Upper lobe of left lung (tissue), 6 donors: ENCODE data around the gene SPSB4. TPM values are rescaled to one million over a fixed set of nuclear protein-coding genes. Genes with fewer than 3 reads are reported as not detected.

Experiments
- ATAC-seq, 2 donors: fragments of 200-7000 bp; cut with Tn5 transposase; one replicate each; pipeline ENCODE4 v1.9.1; 2022; ENCODE audit warnings: mild to moderate bottlenecking in 2 of 2, moderate library complexity in 2 of 2; ENCODE audit not compliant: low FRiP score in 2 of 2
- DNase-seq, 2 donors: peaks; one replicate each; pipeline ENCODE4 v3.0.0-alpha.2; 2019 to 2020
- H3K27ac ChIP-seq, 4 donors: fragments of 200-600 bp; sonication (generic); one replicate each; pipeline ENCODE4 v1.5.1; 2016 to 2019
- H3K27me3 ChIP-seq, 4 donors: fragments of 200-600 bp; sonication (generic); one replicate each; pipeline ENCODE4 v1.5.1; 2017 to 2019
- H3K36me3 ChIP-seq, 4 donors: fragments of 200-600 bp; sonication (generic); one replicate each; pipeline ENCODE4 v1.5.1; 2016 to 2019
- H3K4me1 ChIP-seq, 4 donors: fragments of 200-600 bp; sonication (generic); one replicate each; pipeline ENCODE4 v1.5.1; 2018 to 2019
- H3K4me3 ChIP-seq, 4 donors: fragments of 200-600 bp; sonication (generic); one replicate each; pipeline ENCODE4 v1.5.1; 2017 to 2019; ENCODE audit warnings: mild to moderate bottlenecking in 2 of 4, moderate library complexity in 1 of 4
- H3K9me3 ChIP-seq, 4 donors: fragments of 200-600 bp; sonication (generic); one replicate each; pipeline ENCODE4 v1.5.1; 2018 to 2019
- EP300 ChIP-seq, 4 donors: sonication (generic); formaldehyde crosslinking; IDR thresholded peaks; one replicate each; pipeline ENCODE4 v1.5.1; 2017; ENCODE audit warnings: antibody characterized with exemption in 4 of 4, control low read depth in 2 of 4
- POLR2A ChIP-seq, 4 donors: fragments of 450-650 bp; IDR thresholded peaks; one replicate each; pipeline ENCODE4 v1.5.1; 2016 to 2017; ENCODE audit warnings: antibody characterized with exemption in 4 of 4, mild to moderate bottlenecking in 2 of 4
- POLR2AphosphoS5 ChIP-seq, 2 donors: sonication (generic); formaldehyde crosslinking; IDR thresholded peaks; one replicate each; pipeline ENCODE4 v1.5.1; 2017; ENCODE audit warnings: antibody characterized with exemption in 2 of 2
- WGBS, 2 donors: methylation state at CpG; one replicate each; pipeline ENCODE4 v1.1.5; 2017 to 2018; 5-methylcytosine and 5-hydroxymethylcytosine counted together
- total RNA-seq, 6 donors: library from RNA; depleted of rRNA in 4 of 6; stranded (reverse); fragments of >200 nt in 4 of 6; gene quantifications; one replicate each; pipeline versions ENCODE4 v1.1.0 to v1.2.1, GENCODE V29; 2016 to 2021
- TF ChIP-seq, protein P1 (sequence below), 6 experiments: fragments of 450-650 bp in 4 of 6; fragments of 200-600 bp in 2 of 6; sonication (generic) in 2 of 6; IDR thresholded peaks; one replicate each; pipeline ENCODE4 v1.5.1; 2016 to 2019; ENCODE audit warnings: antibody characterized with exemption in 6 of 6
- donor health status: DM: no; HTN: no; CAD: no; lungs with moderate emphysema.
- donor health status: DM: no; HTN: yes; CAD: no; lungs with severe emphysema.

The SPSB4 gene
- total RNA-seq, 6 donors from 2014 or later, result 0.29 to 4.2 (median 1.1) TPM; not detected in 1

DNA sequence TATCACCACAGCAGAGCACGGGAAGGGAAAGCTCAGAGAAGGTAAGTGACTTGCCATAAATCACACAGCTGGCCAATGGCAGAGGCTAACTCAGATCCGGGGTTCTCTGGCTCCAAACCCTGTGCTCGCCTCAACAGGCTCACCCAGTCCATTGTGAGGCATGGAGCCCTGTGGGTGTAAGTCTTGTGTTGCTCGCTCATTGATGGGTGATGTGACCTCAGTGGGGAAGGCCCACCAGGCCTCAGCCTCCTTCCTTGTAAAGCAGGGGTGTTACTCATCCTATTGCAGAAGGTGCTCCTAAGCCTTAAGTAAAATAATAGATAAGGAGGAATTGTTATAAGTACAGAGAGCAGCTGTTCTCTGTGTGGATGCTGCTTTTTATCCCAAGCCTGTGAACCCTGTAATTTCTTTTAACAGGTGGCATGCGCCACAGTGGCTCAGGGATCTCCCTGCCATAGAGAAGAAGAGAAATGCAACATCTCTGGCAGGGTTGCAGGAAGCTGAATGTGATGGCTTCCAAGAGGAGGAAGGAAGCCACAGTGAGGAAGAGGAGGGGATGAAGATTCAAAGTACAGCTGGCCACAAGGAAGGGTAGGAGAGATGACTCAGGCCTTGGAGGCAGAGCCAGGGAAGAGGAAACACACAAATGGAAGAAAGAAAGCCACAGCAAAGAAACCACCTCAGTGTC lies 30.9 kb upstream of the SPSB4 start:
- H3K9me3 ChIP-seq, result no peaks in the 10 kb centered on the region
- TF ChIP-seq POLR2AphosphoS5 (IDR thresholded peaks at IDR 0.05) (no peak), POLR2A (IDR thresholded peaks at IDR 0.05) (no peak), EP300 (IDR thresholded peaks at IDR 0.05) (no peak)
- TF ChIP-seq, protein P1, sequence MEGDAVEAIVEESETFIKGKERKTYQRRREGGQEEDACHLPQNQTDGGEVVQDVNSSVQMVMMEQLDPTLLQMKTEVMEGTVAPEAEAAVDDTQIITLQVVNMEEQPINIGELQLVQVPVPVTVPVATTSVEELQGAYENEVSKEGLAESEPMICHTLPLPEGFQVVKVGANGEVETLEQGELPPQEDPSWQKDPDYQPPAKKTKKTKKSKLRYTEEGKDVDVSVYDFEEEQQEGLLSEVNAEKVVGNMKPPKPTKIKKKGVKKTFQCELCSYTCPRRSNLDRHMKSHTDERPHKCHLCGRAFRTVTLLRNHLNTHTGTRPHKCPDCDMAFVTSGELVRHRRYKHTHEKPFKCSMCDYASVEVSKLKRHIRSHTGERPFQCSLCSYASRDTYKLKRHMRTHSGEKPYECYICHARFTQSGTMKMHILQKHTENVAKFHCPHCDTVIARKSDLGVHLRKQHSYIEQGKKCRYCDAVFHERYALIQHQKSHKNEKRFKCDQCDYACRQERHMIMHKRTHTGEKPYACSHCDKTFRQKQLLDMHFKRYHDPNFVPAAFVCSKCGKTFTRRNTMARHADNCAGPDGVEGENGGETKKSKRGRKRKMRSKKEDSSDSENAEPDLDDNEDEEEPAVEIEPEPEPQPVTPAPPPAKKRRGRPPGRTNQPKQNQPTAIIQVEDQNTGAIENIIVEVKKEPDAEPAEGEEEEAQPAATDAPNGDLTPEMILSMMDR (IDR thresholded peaks at IDR 0.05), result no peak
- 86 to 94% methylated on average over 2 to 5 of the region's 5 CpGs for WGBS, 2 donors
- no peak for ATAC-seq
- H3K27me3 ChIP-seq, result no peaks in the 10 kb centered on the region
- H3K36me3 ChIP-seq, result no peaks in the 10 kb centered on the region
- no peak overlapping the region for H3K4me3 ChIP-seq
- DNase-seq, result no peak
- no peak overlapping the region for H3K27ac ChIP-seq
- no peaks in the 10 kb centered on the region for H3K4me1 ChIP-seq

DNA sequence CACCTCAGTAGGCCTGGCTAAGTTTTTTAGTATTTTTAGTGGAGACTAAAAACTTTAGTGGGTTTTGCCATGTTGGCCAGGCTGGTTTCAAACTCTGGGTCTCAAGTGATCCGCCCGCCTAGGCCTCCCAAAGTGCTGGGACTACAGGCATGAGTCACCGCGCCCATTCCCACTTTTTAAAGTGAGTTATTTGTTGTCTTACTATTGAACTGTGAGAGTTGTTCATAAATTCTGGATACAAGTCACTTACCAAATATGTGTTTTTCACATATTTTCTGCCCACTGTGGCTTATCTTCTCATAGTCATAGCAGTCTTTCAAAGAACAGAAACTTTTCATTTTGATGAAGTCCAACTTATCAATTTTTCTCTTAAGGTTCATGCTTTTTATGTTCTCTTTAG lies 29.9 kb upstream of the SPSB4 start:
- H3K36me3 ChIP-seq, result no peaks in the 10 kb centered on the region
- H3K27me3 ChIP-seq, result no peaks in the 10 kb centered on the region
- no peak overlapping the region for H3K4me3 ChIP-seq
- no peak overlapping the region for H3K27ac ChIP-seq
- DNase-seq (no peak), ATAC-seq (no peak)
- TF ChIP-seq EP300 (IDR thresholded peaks at IDR 0.05) (no peak), POLR2AphosphoS5 (IDR thresholded peaks at IDR 0.05) (no peak), POLR2A (IDR thresholded peaks at IDR 0.05) (no peak)
- TF ChIP-seq, protein P1 (IDR thresholded peaks at IDR 0.05), result no peak
- WGBS, 2 donors, result 98 to 100% methylated on average over 4 of the region's 4 CpGs
- no peaks in the 10 kb centered on the region for H3K4me1 ChIP-seq
- H3K9me3 ChIP-seq, result no peaks in the 10 kb centered on the region

GRCh38 chr3:141030296-141030695 lies 20.9 kb upstream of the SPSB4 start:
- WGBS, 2 donors, result 98% methylated on average over 14 to 20 of the region's 22 CpGs
- H3K36me3 ChIP-seq, result no peaks in the 10 kb centered on the region
- no peaks in the 10 kb centered on the region for H3K9me3 ChIP-seq
- H3K4me1 ChIP-seq, result no peaks in the 10 kb centered on the region
- TF ChIP-seq POLR2AphosphoS5 (IDR thresholded peaks at IDR 0.05), result no peak
- TF ChIP-seq EP300 (IDR thresholded peaks at IDR 0.05), result no peak
- TF ChIP-seq, protein P1 (IDR thresholded peaks at IDR 0.05), result no peak
- TF ChIP-seq POLR2A (IDR thresholded peaks at IDR 0.05), result no peak
- no peak for ATAC-seq
- peak in 1 of 2 donors; percentile 71 for DNase-seq
- H3K4me3 ChIP-seq, result no peak overlapping the region
- no peaks in the 10 kb centered on the region for H3K27me3 ChIP-seq
- no peak overlapping the region for H3K27ac ChIP-seq

DNA sequence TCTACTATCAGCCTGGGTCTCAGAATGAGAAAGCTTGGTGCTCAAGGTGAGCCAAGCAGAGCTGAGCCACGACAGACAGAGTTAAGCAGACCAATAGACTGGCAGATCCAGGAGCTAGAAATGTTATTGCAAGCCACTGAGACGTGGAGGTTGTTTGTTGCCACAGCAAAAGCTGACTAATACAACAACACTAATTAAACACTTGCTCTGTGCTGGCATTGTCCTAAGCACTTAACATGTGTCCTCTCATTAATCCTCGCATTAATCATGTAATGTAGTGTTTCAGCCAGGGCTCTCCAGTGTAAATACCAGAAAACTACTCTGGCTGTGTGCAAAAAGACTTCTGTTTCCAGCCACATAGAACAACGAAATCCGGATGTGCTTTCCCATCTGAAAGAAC lies 11.6 kb upstream of the SPSB4 start:
- no peak for ATAC-seq
- no peak for DNase-seq
- TF ChIP-seq EP300 (IDR thresholded peaks at IDR 0.05), result no peak
- no peak for TF ChIP-seq POLR2AphosphoS5 (IDR thresholded peaks at IDR 0.05)
- no peak for TF ChIP-seq POLR2A (IDR thresholded peaks at IDR 0.05)
- TF ChIP-seq, protein P1 (IDR thresholded peaks at IDR 0.05), result no peak
- Histone ChIP-seq H3K27me3 (no peaks in the 10 kb centered on the region), H3K9me3 (no peaks in the 10 kb centered on the region), H3K4me3 (no peak overlapping the region), H3K4me1 (no peaks in the 10 kb centered on the region), H3K36me3 (no peaks in the 10 kb centered on the region), H3K27ac (no peak overlapping the region)
- WGBS, 2 donors, result 64 to 71% methylated on average over 5 of the region's 5 CpGs
